Spleen (tissue), 3 donors: ENCODE data around the gene MAN2B1.

Experiments used
- POLR2A ChIP-seq, 3 donors: fragments of 450-650 bp; IDR thresholded peaks; one replicate each; pipeline ENCODE4 v1.5.1; 2017; ENCODE audit warnings: antibody characterized with exemption in 3 of 3, mild to moderate bottlenecking in 1 of 3
- POLR2AphosphoS5 ChIP-seq, 3 donors: sonication (generic); formaldehyde crosslinking; IDR thresholded peaks; one replicate each; pipeline ENCODE4 v1.5.1; 2017; ENCODE audit warnings: antibody characterized with exemption in 3 of 3

GRCh38 chr19:12669270-12670158 is 3.0 kb upstream of the MAN2B1 start:
- TF ChIP-seq POLR2AphosphoS5 (IDR thresholded peaks at IDR 0.05) (peak; percentile 81 to 88 (median 84)), POLR2A (IDR thresholded peaks at IDR 0.05) (no peak)
